ENCODE data around the gene FIGN.

DNA sequence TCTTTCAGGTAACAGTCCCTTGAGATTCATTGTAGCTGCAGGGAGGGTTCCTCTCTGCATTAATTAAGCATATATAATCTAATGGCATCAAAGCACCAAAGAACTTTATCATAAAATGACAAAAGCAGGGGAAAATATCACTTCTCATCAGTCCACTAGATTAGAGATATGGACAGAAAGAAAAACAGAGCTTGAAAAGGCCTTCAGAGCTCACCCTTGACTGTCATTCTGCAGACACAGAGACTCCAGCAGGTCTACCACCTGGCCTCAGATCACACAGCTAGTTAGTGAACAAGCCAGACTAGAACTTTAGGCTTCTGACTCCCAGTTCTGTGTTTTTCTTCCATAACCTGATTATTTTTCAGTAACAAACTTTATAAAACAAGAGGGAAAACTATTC, 88.5 kb downstream of the FIGN start:
- TF ChIP-seq CTCF (IDR thresholded peaks at IDR 0.05; ENCODE audit: low read depth, low read length) (no peak), POLR2A (IDR thresholded peaks at IDR 0.05; ENCODE audit: extremely low read depth, insufficient read length) (no peak)
